OCI-M1 (cell line): ENCODE data around the gene MAP3K12.

Experiments
- DNase-seq: peaks from one replicate; lab custom pipeline; 2025; lab: John Stamatoyannopoulos, UW

Gene MAP3K12

DNA sequence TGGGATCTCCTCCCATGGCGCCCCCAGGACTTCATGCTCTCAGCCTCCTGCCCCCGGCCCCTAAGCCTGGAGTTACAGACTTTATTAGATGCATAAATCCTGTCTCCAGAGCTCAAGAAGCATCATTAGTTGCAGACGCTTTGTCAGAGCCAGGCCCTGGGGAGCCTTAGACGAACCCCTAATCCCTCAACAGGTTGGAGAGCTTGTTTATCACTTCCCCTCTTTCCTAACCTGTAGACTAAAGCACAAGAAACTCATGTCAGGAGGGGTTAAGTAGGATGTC, 8.3 kb upstream of the MAP3K12 start:
- no peak for DNase-seq

DNA sequence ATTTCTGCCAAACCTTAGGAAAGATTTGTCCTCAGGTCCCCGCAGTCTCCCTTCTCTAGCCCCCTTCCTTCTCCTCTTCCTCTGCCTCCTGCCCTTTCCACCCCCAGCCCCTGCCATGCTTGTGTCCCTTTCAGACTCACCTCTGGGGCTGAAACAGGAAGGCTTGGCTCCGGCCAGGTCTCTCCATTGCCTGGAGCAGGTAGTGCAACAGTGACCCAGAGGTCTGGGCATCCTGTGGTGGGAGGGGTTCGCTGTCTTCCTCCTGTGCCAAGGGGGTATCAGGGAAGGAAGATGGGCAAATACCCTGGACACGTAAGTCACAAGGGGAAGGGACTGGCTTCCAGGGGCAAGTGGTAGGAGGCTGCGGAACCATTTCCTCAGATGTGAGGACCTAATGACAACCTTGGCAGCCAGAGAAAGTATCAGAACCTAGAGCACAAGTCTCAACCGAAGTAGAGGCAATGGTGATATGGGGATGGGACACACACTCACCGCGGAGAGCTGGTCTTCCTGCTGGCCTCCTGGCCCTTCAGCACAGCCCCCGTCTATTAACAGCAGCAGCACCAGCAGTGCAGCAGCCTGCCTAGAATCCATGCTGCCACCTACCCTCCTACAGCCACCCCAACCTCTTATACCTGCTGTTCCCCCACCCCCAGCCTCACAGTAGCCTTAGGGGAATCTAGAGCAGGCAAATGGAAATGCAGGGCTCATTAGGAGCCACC, 7.8 kb upstream of the MAP3K12 start, which contains the start of gene NPFF:
Gene NPFF (minus strand): TSS at position 604 of the 722 bp plus-strand sequence. CDS start 10 bp downstream, at position 594.
- DNase-seq: no peak

DNA sequence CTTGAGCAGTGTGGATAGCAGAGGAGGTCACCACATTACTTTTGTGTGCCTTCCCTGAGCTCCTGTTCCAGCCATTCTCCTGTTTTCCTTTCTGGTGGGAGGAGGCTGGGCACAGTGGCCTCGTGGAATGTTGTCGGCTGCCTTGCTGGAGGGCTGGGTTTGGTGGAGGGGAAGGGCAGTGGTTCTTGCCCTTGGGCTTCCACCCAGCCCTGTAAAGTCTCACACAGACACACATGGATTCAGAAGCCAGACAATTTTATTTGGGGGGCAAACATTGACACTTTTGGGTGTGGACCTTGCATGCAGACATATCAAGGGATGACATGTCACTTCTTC, 7.2 kb upstream of the MAP3K12 start:
- DNase-seq: no peak

DNA sequence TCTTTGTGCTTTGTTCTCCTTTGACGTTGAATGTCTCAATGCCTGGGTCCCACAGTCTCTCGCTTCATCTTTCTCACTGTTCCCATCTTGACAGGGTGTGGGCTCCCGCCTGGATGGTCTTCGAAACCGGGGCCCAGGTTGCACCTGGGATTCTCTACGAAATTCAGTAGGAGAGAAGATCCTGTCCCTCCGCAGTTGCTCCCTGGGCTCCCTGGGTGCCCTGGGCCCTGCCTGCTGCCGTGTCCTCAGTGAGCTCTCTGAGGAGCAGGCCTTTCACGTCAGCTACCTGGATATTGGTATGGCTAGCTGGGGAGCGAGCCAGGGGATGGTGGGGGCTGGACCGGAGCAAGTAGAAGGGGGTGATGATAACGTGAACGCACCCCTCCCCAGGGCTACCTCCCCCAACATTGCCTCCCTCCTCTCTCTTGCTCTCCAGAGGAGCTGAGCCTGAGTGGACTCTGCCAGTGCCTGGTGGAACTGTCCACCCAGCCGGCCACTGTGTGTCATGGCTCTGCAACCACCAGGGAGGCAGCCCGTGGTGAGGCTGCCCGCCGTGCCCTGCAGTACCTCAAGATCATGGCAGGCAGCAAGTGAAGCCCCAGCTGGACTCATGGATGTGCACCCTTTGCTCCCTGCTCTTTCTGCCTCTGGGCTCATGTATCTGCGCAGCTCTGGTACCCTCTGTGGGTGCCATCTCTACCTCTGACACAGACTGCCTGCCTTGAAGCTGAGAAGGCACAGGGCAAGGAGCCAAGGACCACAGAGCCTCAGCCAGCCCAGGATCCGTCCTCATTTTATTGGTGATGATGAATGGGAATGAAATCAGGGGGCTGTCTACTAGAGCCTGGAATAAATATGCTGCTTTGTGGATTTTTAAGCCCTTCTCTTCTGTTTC, 6.5 kb upstream of the MAP3K12 start:
- no peak for DNase-seq

DNA sequence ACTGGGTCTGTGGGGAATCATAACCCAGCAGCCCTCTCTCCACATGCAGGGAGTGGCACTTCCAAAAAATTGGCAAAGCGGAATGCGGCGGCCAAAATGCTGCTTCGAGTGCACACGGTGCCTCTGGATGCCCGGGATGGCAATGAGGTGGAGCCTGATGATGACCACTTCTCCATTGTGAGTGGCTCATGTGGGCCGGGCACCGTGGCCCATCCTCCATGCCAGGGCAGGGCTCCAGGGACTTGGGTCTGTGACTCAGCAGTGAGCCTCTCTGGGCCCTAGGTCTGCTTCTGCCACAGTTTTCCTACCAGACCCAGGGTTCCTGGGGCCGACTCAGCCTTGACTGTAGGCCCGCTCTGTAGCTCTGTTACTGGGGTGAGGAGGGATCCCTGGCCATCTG, 5.8 kb upstream of the MAP3K12 start:
- DNase-seq: no peak

DNA sequence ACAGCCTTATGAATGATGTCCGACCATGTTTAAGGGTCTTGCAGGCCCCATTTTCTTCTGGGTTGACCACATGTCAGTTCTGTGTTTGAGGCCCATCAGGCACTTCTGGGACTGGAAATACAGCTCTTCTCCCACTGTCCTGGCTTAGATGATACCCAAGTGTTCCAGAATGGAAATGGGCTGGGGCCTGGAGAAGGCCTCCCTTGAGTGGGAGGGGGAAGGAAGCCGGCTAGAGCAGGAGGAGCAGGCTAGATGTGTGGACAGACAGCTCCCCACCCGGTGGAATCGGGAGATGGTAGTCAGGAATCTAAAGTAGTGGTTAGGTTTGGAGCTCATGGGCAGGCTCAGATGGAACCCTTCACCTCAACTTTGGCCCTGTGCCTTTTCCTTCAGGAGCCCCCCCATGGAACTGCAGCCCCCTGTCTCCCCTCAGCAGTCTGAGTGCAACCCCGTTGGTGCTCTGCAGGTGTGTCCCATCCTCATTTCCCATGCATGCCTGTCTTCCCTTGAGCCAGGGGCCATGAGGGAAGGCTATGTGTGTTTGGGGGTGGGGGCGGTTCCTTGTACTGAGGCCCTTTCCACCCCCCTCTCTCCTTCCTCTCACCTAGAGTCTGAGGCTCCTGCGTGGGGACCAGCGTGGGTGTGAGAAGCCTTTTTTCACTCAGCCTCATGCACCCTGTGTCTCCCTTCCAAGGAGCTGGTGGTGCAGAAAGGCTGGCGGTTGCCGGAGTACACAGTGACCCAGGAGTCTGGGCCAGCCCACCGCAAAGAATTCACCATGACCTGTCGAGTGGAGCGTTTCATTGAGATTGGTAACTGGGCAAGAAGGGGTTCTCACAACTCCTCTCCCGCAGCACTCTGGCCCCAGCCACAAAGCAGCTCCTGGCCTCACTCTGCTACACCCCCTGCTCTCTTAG, 5.0 kb upstream of the MAP3K12 start:
- DNase-seq: no peak

DNA sequence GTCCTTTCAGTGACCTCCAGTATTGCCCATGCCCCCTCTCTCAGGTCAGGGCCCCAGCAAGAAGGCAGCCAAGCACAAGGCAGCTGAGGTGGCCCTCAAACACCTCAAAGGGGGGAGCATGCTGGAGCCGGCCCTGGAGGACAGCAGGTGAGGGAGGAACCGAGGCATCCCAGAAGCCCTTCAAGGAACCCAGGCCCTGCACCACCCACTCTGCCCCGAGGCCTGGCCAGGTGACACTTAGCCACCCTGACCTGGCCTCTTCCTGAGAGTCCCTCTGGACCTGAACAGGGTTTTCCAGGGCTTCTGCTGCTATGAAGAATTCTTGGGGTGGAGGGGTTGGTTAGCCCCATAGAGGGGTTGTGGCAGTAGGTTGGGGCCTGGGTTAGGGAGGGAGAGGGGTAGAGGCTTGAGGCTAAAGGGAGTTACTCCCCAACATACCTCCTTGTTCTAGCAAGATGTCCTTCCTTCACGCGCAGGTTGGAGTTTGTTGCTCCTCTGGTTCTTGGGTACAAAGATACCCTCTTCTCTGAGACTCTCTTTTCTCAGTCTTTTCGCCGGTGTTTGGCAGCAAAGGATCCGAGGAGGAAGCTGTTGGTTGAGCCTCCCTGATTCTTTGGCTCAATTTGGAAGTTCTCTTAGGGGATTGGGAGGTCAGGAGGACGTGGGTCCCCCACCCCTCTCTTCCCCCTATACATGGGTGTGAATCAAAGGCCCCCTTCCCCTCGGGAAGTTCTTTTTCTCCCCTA, 3.9 kb upstream of the MAP3K12 start:
- no peak for DNase-seq

DNA sequence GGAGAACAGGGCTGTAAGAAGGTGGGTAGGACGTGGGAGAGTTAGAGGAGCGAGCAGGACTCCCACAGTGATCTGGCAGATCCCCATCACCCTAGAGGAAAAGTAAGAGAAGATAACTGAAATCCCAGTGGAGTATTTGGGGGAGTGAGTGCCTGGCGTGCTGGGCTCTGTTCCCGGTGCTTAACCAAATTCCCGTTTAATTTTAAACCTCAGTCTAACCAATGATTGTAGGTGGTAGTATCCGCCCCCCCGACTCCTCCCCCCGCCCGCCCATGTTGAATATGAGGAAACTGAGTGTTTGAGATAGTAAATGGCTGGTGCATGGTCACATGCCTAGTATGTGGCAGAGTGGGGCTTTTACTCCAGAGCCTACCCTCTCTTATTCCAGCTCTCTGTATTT, 3.1 kb upstream of the MAP3K12 start:
- DNase-seq: no peak

DNA sequence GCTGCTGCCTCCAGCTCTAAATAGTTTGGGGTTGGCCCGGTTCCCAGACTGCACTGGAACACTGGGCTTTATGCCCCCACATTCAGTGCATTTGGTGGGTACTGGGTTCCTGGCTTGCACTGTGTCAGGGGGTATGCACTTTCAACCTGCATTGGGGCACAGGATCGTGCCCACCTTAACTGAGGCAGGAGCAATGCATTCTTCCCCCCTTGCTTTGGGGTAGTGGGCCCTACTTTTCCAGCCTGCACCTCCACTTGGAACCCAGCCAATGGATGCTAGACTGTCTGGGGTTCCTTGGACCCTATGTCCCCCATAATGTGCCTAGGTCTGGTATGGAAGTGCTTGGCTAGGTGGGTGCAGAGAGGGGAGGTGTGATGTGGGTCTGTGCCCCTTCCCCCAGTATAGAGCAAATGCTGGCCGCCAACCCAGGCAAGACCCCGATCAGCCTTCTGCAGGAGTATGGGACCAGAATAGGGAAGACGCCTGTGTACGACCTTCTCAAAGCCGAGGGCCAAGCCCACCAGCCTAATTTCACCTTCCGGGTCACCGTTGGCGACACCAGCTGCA, 2.4 kb upstream of the MAP3K12 start:
- DNase-seq: no peak

DNA sequence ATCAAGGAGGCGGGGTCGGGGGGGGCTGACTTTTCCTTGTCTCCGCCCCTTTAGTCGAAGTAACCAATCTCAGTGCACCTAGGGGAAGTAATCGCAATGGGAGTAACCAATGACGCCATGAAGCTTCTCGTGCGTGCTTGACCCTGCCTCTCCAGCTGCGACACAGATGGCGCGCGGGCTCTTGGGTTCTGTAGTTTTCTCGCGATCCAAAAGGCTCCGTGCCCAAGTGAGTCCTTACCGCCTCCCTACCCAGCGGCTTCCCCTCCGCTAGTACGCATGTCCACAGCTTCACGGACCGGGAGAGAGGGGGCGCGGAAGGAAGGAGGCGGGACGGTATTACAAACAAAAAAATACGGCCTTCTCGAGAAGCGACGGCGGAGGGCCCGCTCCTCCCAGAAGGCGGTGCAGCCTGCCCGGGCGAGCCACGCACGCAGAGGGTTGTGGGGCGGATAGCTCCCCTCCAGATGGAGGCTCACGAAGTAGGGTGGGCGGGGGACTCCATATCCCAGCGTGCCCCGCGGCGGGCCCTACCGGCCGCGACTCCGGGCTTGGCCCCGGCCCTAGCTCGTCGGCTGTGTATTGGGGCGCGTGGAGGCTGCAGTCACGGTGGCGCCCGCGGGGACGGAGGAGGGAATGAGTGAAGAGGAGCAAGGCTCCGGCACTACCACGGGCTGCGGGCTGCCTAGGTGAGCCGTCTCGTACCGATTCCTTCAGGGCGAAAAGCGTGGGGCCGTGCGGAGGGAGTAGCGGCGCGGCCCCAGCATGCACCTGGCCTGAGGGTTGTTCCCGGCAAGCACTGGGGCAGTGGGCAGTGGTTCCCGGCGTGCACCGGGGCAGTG, 1.7 kb upstream of the MAP3K12 start, which contains the start of gene TARBP2:
Gene TARBP2 (plus strand): TSS at position 508 of the 839 bp plus-strand sequence. CDS start 126 bp downstream, at position 634.
- peak; percentile 99 for DNase-seq

DNA sequence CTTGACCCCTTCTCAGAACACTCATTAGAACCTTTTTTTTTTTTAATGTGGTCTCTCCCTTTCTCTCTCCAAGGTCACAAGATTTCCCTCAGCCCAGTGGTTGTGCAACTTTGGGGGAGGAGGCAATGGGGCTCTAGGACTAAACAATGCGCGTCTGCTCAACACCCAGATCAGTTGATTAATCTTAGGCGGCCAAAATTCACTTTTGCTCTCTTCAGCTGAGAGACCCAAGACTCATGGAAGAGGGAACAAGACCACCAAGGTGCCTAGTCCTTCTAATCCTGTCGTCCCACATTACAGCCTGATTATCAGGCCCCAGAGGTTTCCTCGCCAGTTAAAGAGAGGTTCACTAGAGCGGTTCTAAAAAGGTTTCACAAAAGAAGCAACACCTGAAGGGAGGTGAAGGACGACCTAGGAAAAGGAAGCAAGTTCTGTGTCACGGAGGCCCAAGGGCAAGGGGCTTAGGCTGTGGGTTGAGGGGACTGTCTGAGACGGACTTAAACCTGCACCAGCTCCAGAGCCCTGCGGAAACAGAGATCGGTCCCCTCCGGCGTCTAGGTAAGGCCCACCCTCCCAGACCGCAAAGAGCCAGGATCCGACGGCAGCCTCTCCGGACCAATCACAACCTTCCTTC, 1.0 kb upstream of the MAP3K12 start:
- DNase-seq: peak; percentile 91

DNA sequence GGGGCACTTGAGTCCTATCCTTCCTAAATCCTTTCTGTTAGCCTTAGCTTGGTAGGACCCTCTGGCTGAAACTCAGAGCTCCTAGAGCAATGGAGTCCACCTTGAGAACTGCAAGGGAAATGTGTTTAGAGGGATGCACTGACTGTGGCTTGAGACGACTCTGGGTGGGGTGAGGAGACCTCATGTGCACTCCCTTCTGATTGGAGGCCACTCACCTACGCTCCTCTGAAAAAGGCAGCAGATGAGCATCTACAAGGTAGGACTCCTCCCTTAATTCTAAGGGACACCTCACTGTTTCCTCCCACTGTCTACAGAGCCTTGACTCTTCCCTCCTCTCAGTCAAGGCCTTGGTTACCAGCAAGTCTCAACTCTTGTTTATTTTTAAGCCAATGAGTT, 1.0 kb downstream of the MAP3K12 start:
- no peak for DNase-seq

DNA sequence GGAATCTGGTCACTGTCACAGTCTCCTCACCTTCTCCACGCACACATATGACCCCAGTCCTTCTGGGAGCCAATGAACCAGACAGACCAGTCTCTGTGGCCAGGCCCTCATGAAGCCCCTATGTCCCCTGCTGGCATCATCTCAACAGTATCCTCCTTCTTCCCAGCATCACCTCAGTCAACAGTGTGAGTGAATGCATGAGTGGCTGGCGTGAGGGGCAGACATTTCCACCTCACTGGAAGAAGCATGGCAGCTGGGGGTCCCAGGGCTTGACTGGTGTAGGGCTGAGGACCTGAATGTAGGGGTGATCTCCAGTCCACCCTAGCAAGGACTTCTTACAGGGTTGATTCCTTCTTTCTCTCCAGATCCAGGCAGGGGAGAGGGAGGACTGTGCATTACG, 1.8 kb downstream of the MAP3K12 start:
- DNase-seq: no peak

DNA sequence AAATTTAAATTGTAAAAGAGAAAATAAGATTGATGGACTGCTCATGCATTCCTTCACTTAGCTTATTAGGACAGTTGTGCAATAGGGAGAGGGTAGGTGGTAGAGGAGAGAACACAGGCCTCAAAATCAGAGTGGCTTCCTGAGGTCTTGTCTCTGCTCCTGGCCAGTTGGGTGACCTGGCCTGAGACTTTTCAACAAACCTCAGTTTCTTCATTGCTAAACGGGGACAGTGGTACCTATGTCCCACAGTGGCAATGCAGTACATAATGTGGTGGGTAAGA, 2.6 kb downstream of the MAP3K12 start:
- no peak for DNase-seq

DNA sequence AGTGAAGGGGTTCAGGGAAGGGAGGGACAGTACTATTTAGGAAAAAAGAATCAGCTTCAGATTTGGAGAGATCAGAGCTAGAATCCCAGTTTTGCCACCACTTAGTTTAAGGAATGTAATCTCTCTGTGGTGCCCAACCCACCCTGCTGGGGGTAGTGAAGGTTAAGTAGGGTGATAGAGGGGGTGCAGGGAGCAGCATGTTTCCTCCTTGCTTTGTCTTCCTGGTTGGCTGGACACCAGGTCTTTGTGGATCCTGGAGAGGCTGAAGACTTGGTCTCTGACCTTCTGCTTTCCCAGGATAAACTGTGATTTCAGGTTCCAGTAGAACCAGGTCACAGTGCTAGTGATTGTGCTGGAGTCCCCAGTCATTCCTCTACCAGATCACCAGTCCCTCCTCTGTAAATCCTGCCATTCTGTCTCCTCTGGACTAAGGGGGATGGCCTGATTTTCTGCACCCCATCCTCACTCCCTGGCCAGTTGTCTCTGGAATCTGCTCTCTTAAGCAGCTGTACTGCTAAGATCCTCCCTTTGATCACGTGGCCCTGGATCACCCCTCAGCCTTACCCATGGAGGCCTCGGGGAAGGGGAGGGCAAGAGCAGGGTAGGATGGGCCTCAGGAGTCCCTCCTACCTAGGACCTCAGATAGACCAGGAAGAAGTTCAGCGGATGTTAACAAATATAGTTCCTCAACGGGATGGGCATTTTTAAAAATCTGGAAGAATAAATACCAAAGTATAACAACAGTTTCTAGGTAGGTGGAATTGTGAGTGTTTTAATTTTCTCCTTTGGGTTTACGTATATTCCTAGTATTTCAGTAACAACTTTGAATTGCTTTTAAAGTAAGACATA, 3.1 kb downstream of the MAP3K12 start:
- peak; percentile 72 for DNase-seq

DNA sequence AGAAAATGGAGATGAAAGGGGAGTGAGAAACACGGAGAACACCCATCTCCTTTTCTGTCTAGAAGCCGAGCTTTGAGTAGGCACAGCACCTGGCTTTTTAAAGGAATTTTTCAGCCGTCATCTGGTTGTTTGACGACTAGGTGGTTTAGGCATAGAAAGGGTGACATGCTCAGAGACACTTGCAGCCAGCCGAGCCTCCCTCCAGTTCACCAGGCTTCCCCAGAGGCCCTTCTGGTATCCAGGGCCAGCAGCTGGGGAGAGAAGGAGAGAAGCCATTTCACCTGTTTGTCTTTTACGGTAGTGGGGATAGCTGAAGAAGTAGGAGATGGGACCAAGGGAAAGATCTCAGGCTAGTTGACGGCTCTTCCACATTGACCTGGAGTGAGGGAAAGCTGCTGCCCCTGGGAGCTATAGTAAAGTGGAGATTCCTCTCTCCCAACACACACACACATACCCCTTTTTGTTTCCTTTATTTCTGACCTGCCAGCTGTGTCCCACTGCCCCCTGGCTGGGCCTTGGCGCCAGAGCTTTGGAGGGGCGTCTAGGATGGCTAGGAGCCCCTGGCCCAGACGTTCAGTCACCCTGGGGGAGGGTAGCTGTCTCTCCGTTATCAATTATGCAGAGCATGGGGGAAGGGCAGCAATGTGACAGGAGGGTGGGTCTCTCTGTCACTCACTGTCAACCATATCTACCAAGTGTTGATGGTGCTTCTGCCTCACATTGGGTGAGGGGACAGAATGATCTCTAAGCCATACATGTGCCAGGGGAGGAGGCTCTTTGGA, 5.5 kb downstream of the MAP3K12 start:
- peak; percentile 70 for DNase-seq

DNA sequence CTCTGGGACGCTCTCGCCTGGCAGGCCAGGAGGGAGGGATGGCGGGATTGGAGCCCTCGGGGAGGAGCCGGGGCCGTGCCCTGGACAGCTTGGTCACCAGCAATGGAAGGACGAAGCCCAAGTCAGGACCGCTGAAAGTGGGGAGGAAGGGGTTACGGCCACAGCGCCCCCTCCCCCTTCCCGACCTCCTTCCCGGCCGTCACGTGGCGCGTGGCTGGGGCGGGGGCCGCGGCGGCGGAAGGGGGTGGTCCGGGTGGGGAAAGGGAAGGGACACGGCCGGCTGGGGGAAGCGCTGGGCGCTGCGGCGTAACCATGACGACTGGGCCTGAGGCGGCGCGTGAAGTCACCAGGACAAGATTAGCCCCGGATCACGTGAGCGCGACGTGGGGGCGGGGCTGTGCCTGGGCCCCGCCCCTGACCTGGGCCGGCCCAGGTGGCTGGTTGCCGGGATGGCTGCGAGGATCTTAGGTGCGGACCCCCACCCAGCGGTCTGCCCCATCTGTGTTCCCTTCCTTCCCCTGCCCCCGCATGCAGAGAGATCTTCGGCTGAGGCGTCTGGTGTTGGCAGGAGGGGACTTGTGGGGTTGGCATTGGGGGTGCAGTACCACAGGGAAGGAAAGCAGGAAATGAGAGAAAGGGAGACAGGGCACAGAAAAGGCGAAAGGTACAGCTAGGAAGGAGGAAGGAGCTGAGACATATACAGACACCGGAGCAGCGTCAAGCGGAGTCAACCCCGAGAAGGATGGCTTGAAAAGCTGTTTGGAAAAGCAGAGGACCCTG, 6.2 kb downstream of the MAP3K12 start:
- DNase-seq: peak; percentile 96

DNA sequence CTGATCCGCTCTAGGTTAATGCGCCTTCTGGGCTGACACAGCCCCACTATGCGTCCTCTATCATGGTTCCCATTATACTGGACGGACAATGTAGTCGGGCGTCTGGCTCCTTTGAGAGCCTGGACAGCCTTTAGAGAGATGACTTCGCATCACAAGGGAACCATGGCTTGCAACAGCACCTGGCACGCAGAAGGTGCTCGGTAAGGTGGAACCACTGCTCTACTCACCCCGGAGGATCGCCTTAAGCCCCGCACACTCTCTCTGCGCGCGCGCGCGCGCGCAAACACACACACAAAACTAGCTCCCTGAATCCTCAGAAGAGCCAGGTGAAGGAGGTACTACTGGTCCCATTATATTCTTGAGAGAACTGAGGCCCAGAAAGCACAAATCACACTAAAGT, 7.1 kb downstream of the MAP3K12 start:
- DNase-seq: no peak
